Activated CD8-positive, alpha-beta T cell treated with anti-CD3 and anti-CD28 coated beads for 36 hours (primary cell): ENCODE measurements around the gene UNK. TPM values are rescaled to one million over a fixed set of nuclear protein-coding genes. Genes with fewer than 3 reads are reported as not detected.

Source experiments
- ATAC-seq: fragments of 200-7000 bp; cut with Tn5 transposase; one replicate; pipeline ENCODE4 v1.10.0; 2021; ENCODE audit warnings: mild to moderate bottlenecking, moderate library complexity
- CTCF ChIA-PET: fragments of 350-600 bp; sonication (Branson Sonifier 250); formaldehyde crosslinking; loops from one replicate; lab custom pipeline; 2021; ENCODE audit warnings: antibody characterized with exemption; lab: Charles Lee
- POLR2A ChIA-PET: fragments of 350-600 bp; sonication (Branson Sonifier 250); formaldehyde crosslinking; loops from one replicate; lab custom pipeline; 2021; ENCODE audit warnings: antibody characterized with exemption; lab: Charles Lee
- DNase-seq: peaks from one replicate; pipeline ENCODE4 v3.0.0-alpha.2; 2020
- H3K27ac Mint-ChIP-seq: one replicate; pipeline ENCODE4 v1.8.0; 2021; ENCODE audit warnings: mild to moderate bottlenecking, mixed read lengths
- H3K27me3 Mint-ChIP-seq: one replicate; pipeline ENCODE4 v1.8.0; 2021; ENCODE audit warnings: mixed read lengths
- H3K36me3 Mint-ChIP-seq: one replicate; pipeline ENCODE4 v1.8.0; 2021; ENCODE audit warnings: low read depth, mixed read lengths
- H3K4me1 Mint-ChIP-seq: one replicate; pipeline ENCODE4 v1.8.0; 2021; ENCODE audit warnings: low read depth, mixed read lengths
- H3K4me3 Mint-ChIP-seq: one replicate; pipeline ENCODE4 v1.8.0; 2021; ENCODE audit warnings: mild to moderate bottlenecking, moderate library complexity, mixed read lengths
- H3K9me3 Mint-ChIP-seq: one replicate; pipeline ENCODE4 v1.8.0; 2021; ENCODE audit warnings: mixed read lengths
- intact Hi-C: fragments of 100-400 bp; cut with micrococcal nuclease; formaldehyde crosslinking; loops from one replicate; pipeline ENCODE4 v1.10.0; 2022
- total RNA-seq, 2 experiments: library from RNA; stranded (reverse); gene quantifications; one replicate each; pipeline ENCODE4 v1.2.3, GENCODE V29; 2021
- TF ChIP-seq, protein P1 (sequence below): fragments of 200-600 bp; IDR thresholded peaks from one replicate; pipeline ENCODE4 v1.8.0; 2022; ENCODE audit warnings: antibody characterized with exemption, mild to moderate bottlenecking

Gene UNK
- total RNA-seq, 2 experiments from 2014 or later = 26.4 to 26.6 TPM

DNA sequence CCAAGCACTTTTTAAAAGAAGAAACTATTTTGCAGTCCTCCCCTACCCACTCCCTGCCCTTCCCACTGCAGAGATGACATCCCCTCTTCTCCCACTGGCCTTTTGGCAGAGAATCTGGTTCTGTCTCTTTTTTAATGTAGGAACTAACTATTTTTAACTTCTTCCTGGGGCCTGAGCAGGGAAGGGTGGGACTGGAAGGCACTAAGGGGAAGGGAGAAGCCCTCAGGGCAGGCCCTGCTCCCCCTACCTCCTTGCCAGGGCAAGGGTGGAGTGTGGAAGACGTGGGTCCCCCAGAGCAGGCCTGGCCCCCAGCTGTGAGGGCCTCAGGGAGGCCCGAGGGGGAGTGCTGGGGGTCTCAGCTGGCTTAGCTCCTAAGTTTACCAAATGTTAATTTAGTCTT, 40.1 kb downstream of the UNK start:
- no peak for DNase-seq
- H3K4me3 Mint-ChIP-seq = no peak overlapping the region
- no peak overlapping the region for H3K27ac Mint-ChIP-seq
- POLR2A ChIA-PET = interaction anchor here (0.8 to 6.6 kb wide), 10 partner anchors 9 to 71 kb away, joined by 3 to 53 read pairs (median 4); partner anchors contain the start of gene UNK
- TF ChIP-seq, protein P1, sequence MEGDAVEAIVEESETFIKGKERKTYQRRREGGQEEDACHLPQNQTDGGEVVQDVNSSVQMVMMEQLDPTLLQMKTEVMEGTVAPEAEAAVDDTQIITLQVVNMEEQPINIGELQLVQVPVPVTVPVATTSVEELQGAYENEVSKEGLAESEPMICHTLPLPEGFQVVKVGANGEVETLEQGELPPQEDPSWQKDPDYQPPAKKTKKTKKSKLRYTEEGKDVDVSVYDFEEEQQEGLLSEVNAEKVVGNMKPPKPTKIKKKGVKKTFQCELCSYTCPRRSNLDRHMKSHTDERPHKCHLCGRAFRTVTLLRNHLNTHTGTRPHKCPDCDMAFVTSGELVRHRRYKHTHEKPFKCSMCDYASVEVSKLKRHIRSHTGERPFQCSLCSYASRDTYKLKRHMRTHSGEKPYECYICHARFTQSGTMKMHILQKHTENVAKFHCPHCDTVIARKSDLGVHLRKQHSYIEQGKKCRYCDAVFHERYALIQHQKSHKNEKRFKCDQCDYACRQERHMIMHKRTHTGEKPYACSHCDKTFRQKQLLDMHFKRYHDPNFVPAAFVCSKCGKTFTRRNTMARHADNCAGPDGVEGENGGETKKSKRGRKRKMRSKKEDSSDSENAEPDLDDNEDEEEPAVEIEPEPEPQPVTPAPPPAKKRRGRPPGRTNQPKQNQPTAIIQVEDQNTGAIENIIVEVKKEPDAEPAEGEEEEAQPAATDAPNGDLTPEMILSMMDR = no peak
- ATAC-seq = no peak
- H3K27me3 Mint-ChIP-seq = no peaks in the 10 kb centered on the region
- H3K36me3 Mint-ChIP-seq = peaks cover 12% of the 10 kb centered on the region
- intact Hi-C loops = no loop called here
- peaks cover 31% of the 10 kb centered on the region for H3K4me1 Mint-ChIP-seq
- CTCF ChIA-PET = interaction anchor here (1.2 to 13.1 kb wide), 3 partner anchors 22 to 71 kb away, joined by 3 to 105 read pairs (median 15); partner anchors contain the start of genes UNC13D and WBP2
- no peaks in the 10 kb centered on the region for H3K9me3 Mint-ChIP-seq

DNA sequence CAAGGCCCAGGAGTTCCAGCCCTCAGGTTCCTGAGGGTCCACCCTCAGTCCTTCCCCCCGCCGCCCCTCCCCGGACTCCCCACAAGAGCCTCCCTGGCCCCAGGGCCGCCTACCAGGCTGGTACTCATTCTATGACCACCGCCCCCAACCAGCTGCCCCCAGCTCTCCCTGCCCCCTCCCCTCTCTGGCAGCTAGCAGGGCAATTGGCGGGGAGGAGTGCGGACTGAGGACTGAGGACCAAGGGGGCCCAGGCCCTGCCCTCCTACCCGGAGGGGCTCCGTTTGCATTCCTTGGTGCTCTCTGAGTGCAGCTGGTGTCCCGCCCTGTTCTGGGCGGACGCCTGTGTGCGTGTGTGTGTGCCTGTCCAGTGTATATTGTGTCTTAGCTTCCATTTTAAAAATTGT, 40.5 kb downstream of the UNK start:
- Mint-ChIP-seq H3K27ac (peak overlapping the region; percentile 77), H3K27me3 (no peaks in the 10 kb centered on the region), H3K36me3 (peaks cover 13% of the 10 kb centered on the region), H3K9me3 (no peaks in the 10 kb centered on the region), H3K4me3 (no peak overlapping the region), H3K4me1 (peaks cover 31% of the 10 kb centered on the region)
- TF ChIP-seq, protein P1 = no peak
- DNase-seq (no peak), ATAC-seq (no peak)
- ChIA-PET POLR2A (interaction anchor here (0.8 to 6.6 kb wide), 12 partner anchors 8 to 71 kb away, joined by 3 to 53 read pairs (median 4); partner anchors contain the start of gene UNK), CTCF (interaction anchor here (1.2 to 13.1 kb wide), 4 partner anchors 22 to 77 kb away, joined by 3 to 105 read pairs (median 10); partner anchors contain the start of genes UNC13D and WBP2)
- intact Hi-C loops = no loop called here

DNA sequence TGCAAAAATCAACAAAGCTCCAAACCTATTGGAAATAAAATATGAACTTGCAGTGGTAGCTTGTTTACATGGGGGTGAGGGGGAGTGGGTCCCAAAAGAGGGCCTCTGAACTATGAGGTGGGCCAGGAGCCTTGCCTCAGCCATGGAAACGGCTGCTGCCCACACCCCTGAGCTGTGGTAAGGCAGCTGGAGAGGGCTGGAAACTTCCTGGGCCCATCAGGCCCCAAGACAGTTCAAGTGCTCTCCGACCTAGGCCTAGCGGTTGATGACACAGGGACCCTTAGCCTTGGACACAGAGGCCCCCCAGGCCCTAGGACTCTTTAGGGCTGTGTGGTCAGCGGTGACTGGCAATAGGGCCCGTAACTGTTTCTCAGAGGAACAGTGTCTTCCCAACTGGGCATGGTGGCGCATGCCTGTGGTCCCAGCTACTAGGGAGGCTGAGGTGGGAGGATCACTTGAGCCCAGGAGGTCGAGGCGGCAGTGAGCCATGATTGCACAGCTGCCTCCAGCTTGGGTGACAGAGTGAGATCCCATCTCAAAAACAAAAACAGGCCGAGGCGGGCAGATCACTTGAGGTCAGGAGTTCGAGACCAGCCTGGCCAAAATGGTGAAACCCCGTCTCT, 41.3 kb downstream of the UNK start:
- TF ChIP-seq, protein P1 = no peak
- no peak for DNase-seq
- peak overlapping the region; percentile 49 for H3K27ac Mint-ChIP-seq

DNA sequence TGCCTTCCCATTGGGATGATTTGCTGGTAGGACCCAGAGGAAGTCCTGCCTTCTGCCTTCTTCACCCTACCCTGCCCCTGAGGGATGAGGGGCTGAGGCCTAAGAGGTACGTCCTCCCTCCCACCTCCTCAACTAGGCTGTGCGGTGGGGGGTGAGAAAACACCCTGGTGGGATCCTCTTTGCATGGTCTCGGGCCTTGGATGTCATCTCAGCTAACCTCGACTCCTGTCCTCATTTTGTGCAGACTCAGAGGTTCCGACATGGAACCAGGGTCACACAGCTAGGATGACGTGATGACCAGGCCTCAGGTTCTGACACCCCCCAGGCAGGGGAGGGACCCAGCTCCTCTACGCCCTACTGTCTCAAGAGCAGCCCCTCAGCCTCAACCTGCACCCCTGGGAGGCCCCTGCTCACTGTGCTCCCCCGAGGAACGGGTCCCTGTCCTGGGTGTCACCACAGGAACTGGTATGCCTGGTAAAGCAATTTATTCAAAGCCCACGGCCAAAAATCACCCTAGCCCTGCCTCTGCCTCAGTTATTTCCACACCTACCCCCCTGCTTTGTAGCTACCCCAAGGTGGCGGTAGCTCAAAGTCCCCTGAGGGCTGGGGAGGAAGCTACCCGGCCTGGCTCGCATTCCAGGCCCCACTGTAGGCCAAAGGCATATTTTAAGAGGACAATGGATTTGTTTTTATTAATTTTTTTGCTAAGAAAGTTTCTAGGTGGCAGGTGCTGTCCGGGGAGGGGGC, 42.1 kb downstream of the UNK start:
- Mint-ChIP-seq H3K27me3 (no peaks in the 10 kb centered on the region), H3K36me3 (peaks cover 16% of the 10 kb centered on the region), H3K9me3 (no peaks in the 10 kb centered on the region), H3K4me3 (no peak overlapping the region), H3K27ac (peak overlapping the region; percentile 94), H3K4me1 (peaks cover 23% of the 10 kb centered on the region)
- ChIA-PET CTCF (interaction anchor here (0.7 to 13.1 kb wide), 26 partner anchors 9 to 198 kb away, joined by 3 to 105 read pairs (median 5); partner anchors contain the start of genes GALK1, MRPL38, SMIM5 and UNC13D), POLR2A (interaction anchor here (0.7 to 6.6 kb wide), 12 partner anchors 11 to 359 kb away, joined by 3 to 53 read pairs (median 6); partner anchors contain the start of gene UNK)
- TF ChIP-seq, protein P1 = no peak
- DNase-seq = no peak
- no peak for ATAC-seq
- intact Hi-C loops = no loop called here

More for the DNA sequence above, 41.3 kb downstream of the UNK start:
- Mint-ChIP-seq H3K4me3 (no peak overlapping the region), H3K36me3 (peaks cover 16% of the 10 kb centered on the region), H3K9me3 (no peaks in the 10 kb centered on the region), H3K4me1 (peaks cover 31% of the 10 kb centered on the region), H3K27me3 (no peaks in the 10 kb centered on the region)
- POLR2A ChIA-PET = interaction anchor here (0.9 to 6.6 kb wide), 7 partner anchors 10 to 72 kb away, joined by 3 to 53 read pairs (median 7); partner anchors contain the start of gene UNK
- intact Hi-C loops = no loop called here
- CTCF ChIA-PET = interaction anchor here (1.0 to 13.1 kb wide), 9 partner anchors 21 to 197 kb away, joined by 3 to 105 read pairs (median 5); partner anchors contain the start of genes GALK1, MRPL38, UNC13D and WBP2
- no peak for ATAC-seq
